Activated naive CD4-positive, alpha-beta T cell (primary cell): Measurements from ENCODE around the gene NUP205.
A peak's percentile ranks its signal among the peaks of the same experiment; 100 is the strongest.

Experiments
- DNase-seq, 4 experiments: peaks; one replicate each; lab custom pipeline; 2025; lab: John Stamatoyannopoulos, UW

Gene NUP205

GRCh38 chr7:135557455-135558336, at the start of gene NUP205:
TSS of gene NUP205 (plus strand) at chr7:135557917. CDS start at chr7:135557945, 28 bp downstream.
- peak; percentile 40 to 64 (median 54) for DNase-seq

- DNase-seq, result peak in 2 of 4 experiments; percentile 8 to 9
Observed at GRCh38 chr7:135508883-135509588, 48.7 kb upstream of the NUP205 start.

- no peak for DNase-seq
Observed at GRCh38 chr7:135509589-135509838, 48.2 kb upstream of the NUP205 start.

- peak; percentile 81 to 96 (median 92) for DNase-seq
Observed at GRCh38 chr7:135509839-135510591, 47.7 kb upstream of the NUP205 start, which contains the start of gene CNOT4. TSS of gene CNOT4 (minus strand) at chr7:135510102. CDS start at chr7:135438331, 71,771 bp downstream.

GRCh38 chr7:135510592-135511183, 47.0 kb upstream of the NUP205 start:
- no peak for DNase-seq

- no peak for DNase-seq
Observed at GRCh38 chr7:135512135-135512887, 45.4 kb upstream of the NUP205 start.

- DNase-seq, result no peak
Observed at GRCh38 chr7:135514856-135515255, 42.9 kb upstream of the NUP205 start.

- DNase-seq, result no peak
Observed at GRCh38 chr7:135517060-135517459, 40.7 kb upstream of the NUP205 start.

- DNase-seq, result no peak
Observed at GRCh38 chr7:135518748-135519147, 39.0 kb upstream of the NUP205 start.

- no peak for DNase-seq
Observed at GRCh38 chr7:135519233-135519688, 38.5 kb upstream of the NUP205 start.

- no peak for DNase-seq
Observed at GRCh38 chr7:135519871-135520270, 37.8 kb upstream of the NUP205 start.

- DNase-seq, result no peak
Observed at GRCh38 chr7:135522509-135522908, 35.2 kb upstream of the NUP205 start.

GRCh38 chr7:135523146-135523545, 34.6 kb upstream of the NUP205 start:
- no peak for DNase-seq

GRCh38 chr7:135525426-135525825, 32.3 kb upstream of the NUP205 start:
- no peak for DNase-seq

- DNase-seq, result no peak
Observed at GRCh38 chr7:135527025-135527424, 30.7 kb upstream of the NUP205 start.

- DNase-seq, result no peak
Observed at GRCh38 chr7:135536150-135536549, 21.6 kb upstream of the NUP205 start.

- DNase-seq, result no peak
Observed at GRCh38 chr7:135537453-135537852, 20.3 kb upstream of the NUP205 start.

GRCh38 chr7:135537905-135538304, 19.8 kb upstream of the NUP205 start:
- DNase-seq, result no peak

GRCh38 chr7:135538376-135538775, 19.3 kb upstream of the NUP205 start:
- no peak for DNase-seq

GRCh38 chr7:135539629-135540028, 18.1 kb upstream of the NUP205 start:
- DNase-seq, result no peak

- no peak for DNase-seq
Observed at GRCh38 chr7:135541029-135541428, 16.7 kb upstream of the NUP205 start.
